BE2C (cell line): ENCODE measurements around the gene ZKSCAN3.

Source experiments
- DNase-seq: peaks from one replicate; pipeline ENCODE4 v3.0.0-alpha.2; 2020
- H3K27me3 ChIP-seq: fragments of 250-450 bp; sonication (Bioruptor Pico); 2 replicates; pipeline ENCODE4 v1.5.1; 2020; ENCODE audit warnings: mild to moderate bottlenecking
- H3K36me3 ChIP-seq: fragments of 250-450 bp; sonication (Bioruptor Pico); 2 replicates; pipeline ENCODE4 v1.5.1; 2020; ENCODE audit warnings: mild to moderate bottlenecking
- H3K4me1 ChIP-seq: fragments of 250-450 bp; sonication (Bioruptor Pico); 2 replicates; pipeline ENCODE4 v1.5.1; 2020
- H3K4me3 ChIP-seq: 2 replicates; pipeline ENCODE4 v1.5.1; 2011; ENCODE audit warnings: low read depth, low read length
- H3K9me3 ChIP-seq: fragments of 250-450 bp; sonication (Bioruptor Pico); 2 replicates; pipeline ENCODE4 v1.5.1; 2020
- TF ChIP-seq, protein P1 (sequence below): IDR thresholded peaks from 2 replicates; pipeline ENCODE4 v1.5.1; 2012; ENCODE audit warnings: mild to moderate bottlenecking, low read depth, low read length

ZKSCAN3 gene

DNA sequence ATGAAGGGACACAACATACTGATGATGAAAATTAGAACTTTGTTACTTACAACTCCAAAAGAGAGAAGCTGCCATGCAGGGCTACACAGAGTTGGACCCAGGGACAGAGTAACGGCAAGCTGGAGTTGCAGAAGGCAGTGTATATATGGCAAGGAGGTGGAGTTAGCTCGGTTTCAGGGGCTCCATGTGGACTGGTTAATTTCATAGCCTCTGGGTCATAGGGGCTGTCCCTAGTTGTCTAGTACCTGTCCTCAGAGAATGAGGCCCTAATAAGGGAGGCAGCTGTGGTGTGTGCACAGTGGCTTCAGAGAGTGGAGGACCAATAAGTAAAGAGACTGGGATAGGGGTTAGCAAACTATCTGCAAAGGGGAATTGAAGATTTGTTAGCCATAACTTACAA, 57.7 kb downstream of the ZKSCAN3 start:
- TF ChIP-seq, protein P1, sequence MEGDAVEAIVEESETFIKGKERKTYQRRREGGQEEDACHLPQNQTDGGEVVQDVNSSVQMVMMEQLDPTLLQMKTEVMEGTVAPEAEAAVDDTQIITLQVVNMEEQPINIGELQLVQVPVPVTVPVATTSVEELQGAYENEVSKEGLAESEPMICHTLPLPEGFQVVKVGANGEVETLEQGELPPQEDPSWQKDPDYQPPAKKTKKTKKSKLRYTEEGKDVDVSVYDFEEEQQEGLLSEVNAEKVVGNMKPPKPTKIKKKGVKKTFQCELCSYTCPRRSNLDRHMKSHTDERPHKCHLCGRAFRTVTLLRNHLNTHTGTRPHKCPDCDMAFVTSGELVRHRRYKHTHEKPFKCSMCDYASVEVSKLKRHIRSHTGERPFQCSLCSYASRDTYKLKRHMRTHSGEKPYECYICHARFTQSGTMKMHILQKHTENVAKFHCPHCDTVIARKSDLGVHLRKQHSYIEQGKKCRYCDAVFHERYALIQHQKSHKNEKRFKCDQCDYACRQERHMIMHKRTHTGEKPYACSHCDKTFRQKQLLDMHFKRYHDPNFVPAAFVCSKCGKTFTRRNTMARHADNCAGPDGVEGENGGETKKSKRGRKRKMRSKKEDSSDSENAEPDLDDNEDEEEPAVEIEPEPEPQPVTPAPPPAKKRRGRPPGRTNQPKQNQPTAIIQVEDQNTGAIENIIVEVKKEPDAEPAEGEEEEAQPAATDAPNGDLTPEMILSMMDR = no peak
- H3K9me3 ChIP-seq = no peaks in the 10 kb centered on the region
- H3K36me3 ChIP-seq = no peaks in the 10 kb centered on the region
- no peaks in the 10 kb centered on the region for H3K4me1 ChIP-seq
- DNase-seq = no peak
- no peak overlapping the region for H3K4me3 ChIP-seq
- no peaks in the 10 kb centered on the region for H3K27me3 ChIP-seq

DNA sequence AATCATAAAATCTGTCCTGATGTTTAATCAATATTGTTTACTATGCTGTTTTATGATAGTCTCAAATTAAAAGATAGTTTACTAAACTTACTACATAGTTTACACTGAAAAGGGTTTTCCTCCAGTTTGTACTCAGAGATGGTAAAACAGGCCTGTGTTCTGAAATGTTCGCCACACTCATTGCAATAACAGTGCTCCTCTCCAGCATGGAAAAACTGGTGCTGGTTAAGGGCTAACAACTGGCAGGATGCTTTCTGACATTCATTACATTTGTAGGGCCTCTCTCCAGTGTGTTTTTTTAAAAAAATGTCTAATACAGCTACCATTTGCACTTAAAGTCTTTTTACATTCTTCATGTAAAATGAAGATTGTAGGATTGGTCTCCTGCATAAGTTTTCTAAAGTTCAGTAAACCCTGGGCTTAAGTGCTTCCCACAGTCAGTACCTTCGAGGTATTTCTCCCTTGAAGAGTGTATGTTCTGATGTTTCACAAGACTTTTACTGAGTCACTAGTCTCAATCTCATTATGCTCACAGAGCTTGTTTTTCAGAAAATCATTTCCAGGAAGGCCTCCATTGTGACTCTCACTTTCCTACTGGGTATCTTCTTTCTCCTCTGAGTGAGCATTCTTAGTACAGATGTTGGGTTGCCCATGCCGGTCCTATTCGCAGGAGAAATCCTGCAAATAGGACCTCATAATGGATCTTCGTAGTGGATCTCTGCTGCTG, 58.5 kb downstream of the ZKSCAN3 start:
- DNase-seq = no peak
- Histone ChIP-seq H3K9me3 (no peaks in the 10 kb centered on the region), H3K36me3 (no peaks in the 10 kb centered on the region), H3K27me3 (no peaks in the 10 kb centered on the region), H3K4me3 (no peak overlapping the region), H3K4me1 (no peaks in the 10 kb centered on the region)
- TF ChIP-seq, protein P1 = no peak

DNA sequence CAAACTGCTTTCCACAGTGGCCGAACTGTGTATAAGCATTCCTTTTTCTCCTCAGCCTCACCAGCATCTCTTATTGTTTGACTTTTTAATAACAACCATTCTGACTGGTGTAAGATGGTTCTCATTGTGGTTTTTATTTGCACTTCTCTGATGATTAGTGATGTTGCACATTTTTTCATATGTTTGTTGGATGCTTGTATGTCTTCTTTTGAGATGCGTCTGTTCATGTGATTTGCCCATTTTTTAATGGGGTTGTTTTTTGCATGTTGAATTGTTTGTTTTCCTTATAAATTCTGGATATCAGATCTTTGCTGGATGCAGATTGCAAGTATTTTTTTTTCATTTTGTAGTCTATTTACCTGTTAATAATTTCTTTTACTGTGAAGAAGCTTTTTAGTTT, 61.0 kb downstream of the ZKSCAN3 start:
- TF ChIP-seq, protein P1 = no peak
- Histone ChIP-seq H3K9me3 (no peaks in the 10 kb centered on the region), H3K4me1 (no peaks in the 10 kb centered on the region), H3K36me3 (no peaks in the 10 kb centered on the region), H3K4me3 (no peak overlapping the region), H3K27me3 (no peaks in the 10 kb centered on the region)
- no peak for DNase-seq

DNA sequence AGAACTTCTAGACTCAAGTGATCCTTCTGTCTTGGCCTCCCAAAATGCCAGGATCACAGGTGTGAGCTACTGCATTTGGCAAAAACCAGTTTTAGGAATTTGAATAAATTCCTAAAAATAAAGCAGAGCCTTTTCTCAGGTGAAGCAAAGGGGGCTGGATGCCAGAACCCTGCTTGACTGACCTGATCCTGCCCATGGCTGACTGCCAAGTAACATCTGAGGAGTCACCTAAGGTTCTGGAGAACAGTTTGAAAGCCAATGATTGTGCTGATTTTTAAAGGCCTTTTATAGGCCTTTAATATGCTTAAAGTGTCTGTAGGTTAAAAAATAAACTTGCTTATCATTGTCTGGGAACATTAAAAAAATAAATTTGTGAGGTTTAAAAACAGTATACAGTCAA, 63.9 kb downstream of the ZKSCAN3 start:
- H3K36me3 ChIP-seq = no peaks in the 10 kb centered on the region
- TF ChIP-seq, protein P1 = no peak
- H3K4me1 ChIP-seq = no peaks in the 10 kb centered on the region
- H3K4me3 ChIP-seq = no peak overlapping the region
- no peak for DNase-seq
- no peaks in the 10 kb centered on the region for H3K27me3 ChIP-seq
- H3K9me3 ChIP-seq = no peaks in the 10 kb centered on the region
